Activated CD4-positive, alpha-beta T cell treated with anti-CD3 and anti-CD28 coated beads, Interleukin-2, amount 50 U/mL, for 16 hours (primary cell): ENCODE data around the gene OR52I1.

Source experiments
- DNase-seq: peaks from one replicate; pipeline ENCODE4 v3.0.0-alpha.2; 2020

Gene OR52I1

GRCh38 chr11:4615856-4616444 is 22.1 kb downstream of the OR52I1 start:
- DNase-seq, result no peak

GRCh38 chr11:4619514-4619913 is 25.7 kb downstream of the OR52I1 start:
- no peak for DNase-seq

- DNase-seq, result peak; percentile 72
These were observed 32.6 kb downstream of the OR52I1 start for GRCh38 chr11:4626207-4627099.

GRCh38 chr11:4636136-4636535 is 42.3 kb downstream of the OR52I1 start:
- DNase-seq, result no peak

- DNase-seq, result peak; percentile 71
These were observed 43.3 kb downstream of the OR52I1 start, which contains the start of gene OR51D1 for GRCh38 chr11:4636962-4637661. Gene OR51D1, plus strand, starts transcription at chr11:4637477. Its CDS starts 2,314 bp downstream, at chr11:4639791.

GRCh38 chr11:4637662-4638047 is 43.8 kb downstream of the OR52I1 start:
- DNase-seq, result no peak

- DNase-seq, result no peak
These were observed 46.1 kb downstream of the OR52I1 start for GRCh38 chr11:4639931-4640330.

GRCh38 chr11:4641501-4641900 is 47.7 kb downstream of the OR52I1 start:
- DNase-seq, result no peak

- DNase-seq, result no peak
These were observed 48.2 kb downstream of the OR52I1 start for GRCh38 chr11:4642043-4642442.

- DNase-seq, result no peak
These were observed 49.2 kb downstream of the OR52I1 start for GRCh38 chr11:4643076-4643475.

- no peak for DNase-seq
These were observed 49.8 kb downstream of the OR52I1 start, which contains the start of gene OR51E1 for GRCh38 chr11:4643682-4644081. Gene OR51E1, plus strand, starts transcription at chr11:4643982. Its CDS starts 8,545 bp downstream, at chr11:4652527.

- DNase-seq, result no peak
These were observed 50.4 kb downstream of the OR52I1 start for GRCh38 chr11:4644233-4644632.
